Measurements from ENCODE around the gene CRISPLD2. TPM values are rescaled to one million over a fixed set of nuclear protein-coding genes. Genes with fewer than 3 reads are reported as not detected.
A peak's percentile ranks its signal among the peaks of the same experiment; 100 is the strongest.

CRISPLD2 gene
- total RNA-seq, 3 donors from 2014 or later = 94.7 to 386 (median 216) TPM

GRCh38 chr16:84930298-84931106 lies 110.7 kb downstream of the CRISPLD2 start:
- intact Hi-C loops (cut with DNase I; ENCODE audit: low total_unique reads) = loop anchor here (10.0 kb wide), 1 partner anchor 436 kb away; no protein-coding TSS in a partner anchor
- TF ChIP-seq POLR2AphosphoS5 (IDR thresholded peaks at IDR 0.05) = no peak
- TF ChIP-seq POLR2A (IDR thresholded peaks at IDR 0.05) = no peak
- no peak for TF ChIP-seq CTCF (IDR thresholded peaks at IDR 0.05)
- H3K36me3 ChIP-seq = no peaks in the 10 kb centered on the region
- H3K4me3 ChIP-seq = no peak overlapping the region
- peak overlapping the region in 1 of 2 donors; percentile 22 for H3K27ac ChIP-seq
- no peaks in the 10 kb centered on the region for H3K9me3 ChIP-seq
- DNase-seq (ENCODE audit: low spot score in 2 of 2) = no peak
- H3K4me1 ChIP-seq = no peaks in the 10 kb centered on the region
- H3K27me3 ChIP-seq = no peaks in the 10 kb centered on the region

- Histone ChIP-seq H3K9me3 (no peaks in the 10 kb centered on the region), H3K27ac (peak overlapping the region in 1 of 2 donors; percentile 2), H3K4me1 (no peaks in the 10 kb centered on the region), H3K27me3 (no peaks in the 10 kb centered on the region), H3K4me3 (no peak overlapping the region), H3K36me3 (no peaks in the 10 kb centered on the region)
- intact Hi-C loops (cut with DNase I; ENCODE audit: low total_unique reads) = loop anchor here (10.0 kb wide), 1 partner anchor 436 kb away; no protein-coding TSS in a partner anchor
- DNase-seq (ENCODE audit: low spot score in 2 of 2) = no peak
- TF ChIP-seq POLR2AphosphoS5 (IDR thresholded peaks at IDR 0.05) = no peak
- no peak for TF ChIP-seq POLR2A (IDR thresholded peaks at IDR 0.05)
- TF ChIP-seq CTCF (IDR thresholded peaks at IDR 0.05) = no peak
Observed at GRCh38 chr16:84931107-84931494, 111.3 kb downstream of the CRISPLD2 start.

DNA sequence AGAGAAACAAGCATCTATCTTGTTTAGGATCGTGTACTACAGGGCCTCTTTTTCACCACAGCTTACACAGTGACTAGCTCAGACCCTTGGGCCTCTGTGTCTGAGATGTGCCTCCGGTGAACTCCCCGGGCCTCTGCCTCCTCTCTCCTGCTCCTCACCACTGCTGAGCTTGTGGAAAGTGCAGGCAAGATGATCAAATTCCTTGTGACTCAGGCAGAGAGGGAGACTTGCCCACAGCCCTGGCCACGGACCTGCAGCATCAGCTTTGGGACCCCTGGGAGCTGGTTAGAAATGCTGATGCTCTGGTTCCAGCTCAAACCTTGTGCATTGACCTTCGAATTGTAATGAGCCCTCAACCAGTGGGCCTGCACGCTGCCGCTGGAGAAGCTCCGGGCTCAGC lies 111.7 kb downstream of the CRISPLD2 start:
- Histone ChIP-seq H3K4me3 (no peak overlapping the region), H3K36me3 (no peaks in the 10 kb centered on the region), H3K27ac (peak overlapping the region in 1 of 2 donors; percentile 2), H3K9me3 (no peaks in the 10 kb centered on the region), H3K27me3 (no peaks in the 10 kb centered on the region), H3K4me1 (no peaks in the 10 kb centered on the region)
- intact Hi-C loops (cut with DNase I; ENCODE audit: low total_unique reads) = loop anchor here (10.0 kb wide), 1 partner anchor 437 kb away; no protein-coding TSS in a partner anchor
- no peak for DNase-seq (ENCODE audit: low spot score in 2 of 2)
- TF ChIP-seq POLR2AphosphoS5 (IDR thresholded peaks at IDR 0.05) (no peak), CTCF (IDR thresholded peaks at IDR 0.05) (no peak), POLR2A (IDR thresholded peaks at IDR 0.05) (no peak)

DNA sequence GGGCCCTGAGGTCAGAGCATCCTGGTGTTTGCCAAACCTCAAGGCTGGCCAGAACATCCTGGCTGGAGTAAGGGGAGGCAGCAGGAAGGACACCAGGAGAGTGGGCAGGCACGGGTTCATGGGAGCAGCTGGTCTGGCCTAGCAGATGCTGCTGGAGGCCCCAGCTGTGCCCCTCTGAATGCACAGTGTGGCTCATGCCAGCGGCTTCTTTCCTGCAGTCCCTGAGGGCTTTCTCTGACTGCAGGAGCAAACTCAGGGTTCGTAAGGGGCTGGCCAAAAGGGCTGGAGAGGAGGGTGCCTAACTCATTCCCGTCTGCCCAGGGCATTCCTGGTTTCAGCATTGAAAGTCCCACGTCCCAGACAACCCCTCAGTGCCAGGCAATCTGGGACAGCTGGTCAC lies 112.9 kb downstream of the CRISPLD2 start:
- Histone ChIP-seq H3K27me3 (no peaks in the 10 kb centered on the region), H3K9me3 (no peaks in the 10 kb centered on the region), H3K4me3 (no peak overlapping the region), H3K36me3 (no peaks in the 10 kb centered on the region), H3K4me1 (no peaks in the 10 kb centered on the region), H3K27ac (no peak overlapping the region)
- DNase-seq (ENCODE audit: low spot score in 2 of 2) = no peak
- intact Hi-C loops (cut with DNase I; ENCODE audit: low total_unique reads) = loop anchor here (10.0 kb wide), 1 partner anchor 438 kb away; no protein-coding TSS in a partner anchor
- no peak for TF ChIP-seq CTCF (IDR thresholded peaks at IDR 0.05)
- no peak for TF ChIP-seq POLR2A (IDR thresholded peaks at IDR 0.05)
- TF ChIP-seq POLR2AphosphoS5 (IDR thresholded peaks at IDR 0.05) = no peak
